ENCODE results near the gene PASD1.
A peak's percentile ranks its signal among the peaks of the same experiment; 100 is the strongest.
"Not testable (repeated sequence)": the region's sequence is repeated elsewhere in the genome, so short reads cannot be mapped to it uniquely, and the experiment has no call there.

The PASD1 gene

GRCh38 chrX:151624677-151625076, 61.2 kb downstream of the PASD1 start:
- no peak for DNase-seq (ENCODE audit: low read depth)

GRCh38 chrX:151631822-151632221, 68.3 kb downstream of the PASD1 start:
- no peak for DNase-seq (ENCODE audit: low read depth)

GRCh38 chrX:151633157-151633556, 69.7 kb downstream of the PASD1 start:
- no peak for DNase-seq (ENCODE audit: low read depth)

GRCh38 chrX:151634937-151635336, 71.5 kb downstream of the PASD1 start:
- DNase-seq (ENCODE audit: low read depth), result no peak

GRCh38 chrX:151641564-151641963, 78.1 kb downstream of the PASD1 start:
- DNase-seq (ENCODE audit: low read depth), result no peak

GRCh38 chrX:151675121-151675746, 111.8 kb downstream of the PASD1 start:
- no peak for DNase-seq (ENCODE audit: low read depth)

GRCh38 chrX:151676196-151676595, 112.7 kb downstream of the PASD1 start:
- no peak for DNase-seq (ENCODE audit: low read depth)

- no peak for DNase-seq (ENCODE audit: low read depth)
Observed at GRCh38 chrX:151679798-151680402, 116.4 kb downstream of the PASD1 start.

GRCh38 chrX:151680805-151681204, 117.3 kb downstream of the PASD1 start:
- peak; percentile 49 for DNase-seq (ENCODE audit: low read depth)

- no peak for DNase-seq (ENCODE audit: low read depth)
Observed at GRCh38 chrX:151687635-151688034, 124.2 kb downstream of the PASD1 start.

GRCh38 chrX:151688695-151689094, 125.2 kb downstream of the PASD1 start:
- DNase-seq (ENCODE audit: low read depth), result no peak

- no peak for DNase-seq (ENCODE audit: low read depth)
Observed at GRCh38 chrX:151692825-151693224, 129.3 kb downstream of the PASD1 start.

- DNase-seq (ENCODE audit: low read depth), result no peak
Observed at GRCh38 chrX:151694121-151694520, 130.6 kb downstream of the PASD1 start.

GRCh38 chrX:151694661-151695582, 131.4 kb downstream of the PASD1 start, which contains the start of gene PRRG3:
Gene PRRG3, plus strand, starts transcription at chrX:151695458. Its CDS starts 3,357 bp downstream, at chrX:151698815.
- DNase-seq (ENCODE audit: low read depth), result no peak

- DNase-seq (ENCODE audit: low read depth), result no peak
Observed at GRCh38 chrX:151695583-151696340, 132.3 kb downstream of the PASD1 start.

GRCh38 chrX:151697082-151697481, 133.6 kb downstream of the PASD1 start:
- not testable (repeated sequence) for DNase-seq (ENCODE audit: low read depth)

GRCh38 chrX:151697522-151697921, 134.0 kb downstream of the PASD1 start:
- DNase-seq (ENCODE audit: low read depth), result no peak

- DNase-seq (ENCODE audit: low read depth), result no peak
Observed at GRCh38 chrX:151698485-151698884, 135.0 kb downstream of the PASD1 start.

GRCh38 chrX:151699746-151700145, 136.3 kb downstream of the PASD1 start:
- DNase-seq (ENCODE audit: low read depth), result no peak

GRCh38 chrX:151700581-151700980, 137.1 kb downstream of the PASD1 start:
- no peak for DNase-seq (ENCODE audit: low read depth)

- no peak for DNase-seq (ENCODE audit: low read depth)
Observed at GRCh38 chrX:151701071-151701470, 137.6 kb downstream of the PASD1 start.

GRCh38 chrX:151701531-151701930, 138.1 kb downstream of the PASD1 start:
- DNase-seq (ENCODE audit: low read depth), result no peak

Data from stimulated activated CD8-positive, alpha-beta memory T cell treated with anti-CD3 and anti-CD28 coated beads, Interleukin-4, amount 100 ng/mL, for 24 hours (primary cell).